Fibroblast of lung (primary cell): ENCODE measurements around the gene MAPT. TPM values are rescaled to one million over a fixed set of nuclear protein-coding genes. Genes with fewer than 3 reads are reported as not detected.
"Not testable (repeated sequence)": the region's sequence is repeated elsewhere in the genome, so short reads cannot be mapped to it uniquely, and the experiment has no call there.

ENCODE experiments used
- DNase-seq, 2 donors: peaks; one replicate each; pipeline versions ENCODE4 v3.0.0 to v3.0.0-alpha.2; 2010; ENCODE audit warnings: low read depth in 2 of 2
- H2AFZ ChIP-seq: 2 replicates; pipeline ENCODE4 v1.5.1; 2012; ENCODE audit warnings: low read length, control low read depth, inconsistent platforms
- H3K27ac ChIP-seq: 2 replicates; pipeline ENCODE4 v1.5.1; 2011; ENCODE audit warnings: low read length, control low read depth; ENCODE audit not compliant: insufficient read depth
- H3K27me3 ChIP-seq: 2 replicates; pipeline ENCODE4 v1.5.1; 2011; ENCODE audit warnings: mild to moderate bottlenecking, low read length; ENCODE audit not compliant: control insufficient read depth, insufficient read depth
- H3K36me3 ChIP-seq: 2 replicates; pipeline ENCODE4 v1.5.1; 2011; ENCODE audit warnings: low read length; ENCODE audit not compliant: control insufficient read depth, insufficient read depth
- H3K4me1 ChIP-seq: 2 replicates; pipeline ENCODE4 v1.5.1; 2011; ENCODE audit warnings: low read length; ENCODE audit not compliant: control insufficient read depth, insufficient read depth; ENCODE audit errors: extremely low read depth
- H3K4me2 ChIP-seq: 2 replicates; pipeline ENCODE4 v1.5.1; 2011; ENCODE audit warnings: low read length, control low read depth; ENCODE audit not compliant: insufficient read depth; ENCODE audit errors: extremely low read depth
- H3K4me3 ChIP-seq, 4 experiments: fragments of 200-600 bp in 1 of 4; sonication (generic) in 1 of 4; replicated peaks in 1 of 4; 2 replicates each; pipeline ENCODE4 v1.5.1; 2011 to 2016; ENCODE audit warnings: low read length in 4 of 4, low read depth in 3 of 4, mild to moderate bottlenecking in 3 of 4, control low read depth in 2 of 4, inconsistent platforms in 1 of 4, mixed read lengths in 1 of 4; ENCODE audit not compliant: insufficient read depth in 1 of 4; ENCODE audit errors: control extremely low read depth in 1 of 4
- H3K79me2 ChIP-seq: 2 replicates; pipeline ENCODE4 v1.5.1; 2012; ENCODE audit warnings: mild to moderate bottlenecking, low read length, inconsistent platforms; ENCODE audit not compliant: control insufficient read depth, insufficient read depth
- H3K9ac ChIP-seq: 2 replicates; pipeline ENCODE4 v1.5.1; 2011; ENCODE audit warnings: mild to moderate bottlenecking, low read length, control low read depth; ENCODE audit not compliant: insufficient read depth
- H3K9me3 ChIP-seq: 2 replicates; pipeline ENCODE4 v1.5.1; 2012; ENCODE audit warnings: low read depth, low read length; ENCODE audit not compliant: control insufficient read depth, insufficient read depth
- H4K20me1 ChIP-seq: 2 replicates; pipeline ENCODE4 v1.5.1; 2011; ENCODE audit warnings: low read length; ENCODE audit not compliant: control insufficient read depth, insufficient read depth; ENCODE audit errors: extremely low read depth
- EZH2 ChIP-seq: IDR thresholded peaks from 2 replicates; pipeline ENCODE4 v1.5.1; 2012; ENCODE audit warnings: low read length, control low read depth, mild to moderate bottlenecking; ENCODE audit errors: missing control alignments
- polyA plus RNA-seq, 2 donors: library from polyadenylated mRNA; depleted of rRNA in 1 of 2; stranded (reverse) in 1 of 2; unstranded in 1 of 2; fragments of >200 nt; gene quantifications; 2 replicates each; pipeline ENCODE4 v1.2.1, GENCODE V29; 2011 to 2012; ENCODE audit warnings: missing spikeins in 1 of 2
- total RNA-seq: library from RNA; depleted of rRNA; stranded (reverse); fragments of >200 nt; gene quantifications from 2 replicates; pipeline ENCODE4 v1.2.1, GENCODE V29; 2014
- TF ChIP-seq, protein P1 (sequence below), 2 donors: IDR thresholded peaks in 1 of 2; conservative IDR thresholded peaks in 1 of 2; 1 replicate in 1 of 2; 2 replicates in 1 of 2; pipeline ENCODE4 v1.5.1; 2011 to 2012; ENCODE audit warnings: low read length in 2 of 2, control low read depth in 1 of 2, inconsistent platforms in 1 of 2, low read depth in 1 of 2, mild to moderate bottlenecking in 1 of 2

MAPT gene
- total and polyA plus RNA-seq, 2 donors (not counting 1 experiment from before 2014, with no cell fraction given): 0.09 to 0.50 TPM

GRCh38 chr17:46013127-46013501 is 118.8 kb downstream of the MAPT start:
- H3K9me3 ChIP-seq: no peaks in the 10 kb centered on the region
- no peaks in the 10 kb centered on the region for H3K36me3 ChIP-seq
- no peak for TF ChIP-seq EZH2
- TF ChIP-seq, protein P1, sequence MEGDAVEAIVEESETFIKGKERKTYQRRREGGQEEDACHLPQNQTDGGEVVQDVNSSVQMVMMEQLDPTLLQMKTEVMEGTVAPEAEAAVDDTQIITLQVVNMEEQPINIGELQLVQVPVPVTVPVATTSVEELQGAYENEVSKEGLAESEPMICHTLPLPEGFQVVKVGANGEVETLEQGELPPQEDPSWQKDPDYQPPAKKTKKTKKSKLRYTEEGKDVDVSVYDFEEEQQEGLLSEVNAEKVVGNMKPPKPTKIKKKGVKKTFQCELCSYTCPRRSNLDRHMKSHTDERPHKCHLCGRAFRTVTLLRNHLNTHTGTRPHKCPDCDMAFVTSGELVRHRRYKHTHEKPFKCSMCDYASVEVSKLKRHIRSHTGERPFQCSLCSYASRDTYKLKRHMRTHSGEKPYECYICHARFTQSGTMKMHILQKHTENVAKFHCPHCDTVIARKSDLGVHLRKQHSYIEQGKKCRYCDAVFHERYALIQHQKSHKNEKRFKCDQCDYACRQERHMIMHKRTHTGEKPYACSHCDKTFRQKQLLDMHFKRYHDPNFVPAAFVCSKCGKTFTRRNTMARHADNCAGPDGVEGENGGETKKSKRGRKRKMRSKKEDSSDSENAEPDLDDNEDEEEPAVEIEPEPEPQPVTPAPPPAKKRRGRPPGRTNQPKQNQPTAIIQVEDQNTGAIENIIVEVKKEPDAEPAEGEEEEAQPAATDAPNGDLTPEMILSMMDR (conservative IDR thresholded peaks at IDR 0.05 in 1 of 2, IDR thresholded peaks at IDR 0.05 in 1 of 2; ENCODE audit: low read depth in 1 of 2, low read length in 2 of 2): no peak
- H3K27ac ChIP-seq: no peak overlapping the region
- no peaks in the 10 kb centered on the region for H3K27me3 ChIP-seq
- H3K4me2 ChIP-seq: no peak overlapping the region
- no peak overlapping the region for H2AFZ ChIP-seq
- no peak overlapping the region for H3K4me3 ChIP-seq
- H3K9ac ChIP-seq: no peak overlapping the region
- H3K4me1 ChIP-seq: peaks cover 10% of the 10 kb centered on the region
- DNase-seq: no peak
- H4K20me1 ChIP-seq: no peaks in the 10 kb centered on the region
- H3K79me2 ChIP-seq: no peaks in the 10 kb centered on the region

DNA sequence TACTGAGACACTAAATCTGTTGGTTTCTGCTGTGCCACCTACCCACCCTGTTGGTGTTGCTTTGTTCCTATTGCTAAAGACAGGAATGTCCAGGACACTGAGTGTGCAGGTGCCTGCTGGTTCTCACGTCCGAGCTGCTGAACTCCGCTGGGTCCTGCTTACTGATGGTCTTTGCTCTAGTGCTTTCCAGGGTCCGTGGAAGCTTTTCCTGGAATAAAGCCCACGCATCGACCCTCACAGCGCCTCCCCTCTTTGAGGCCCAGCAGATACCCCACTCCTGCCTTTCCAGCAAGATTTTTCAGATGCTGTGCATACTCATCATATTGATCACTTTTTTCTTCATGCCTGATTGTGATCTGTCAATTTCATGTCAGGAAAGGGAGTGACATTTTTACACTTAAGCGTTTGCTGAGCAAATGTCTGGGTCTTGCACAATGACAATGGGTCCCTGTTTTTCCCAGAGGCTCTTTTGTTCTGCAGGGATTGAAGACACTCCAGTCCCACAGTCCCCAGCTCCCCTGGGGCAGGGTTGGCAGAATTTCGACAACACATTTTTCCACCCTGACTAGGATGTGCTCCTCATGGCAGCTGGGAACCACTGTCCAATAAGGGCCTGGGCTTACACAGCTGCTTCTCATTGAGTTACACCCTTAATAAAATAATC is 119.3 kb downstream of the MAPT start:
- Histone ChIP-seq H3K9me3 (no peaks in the 10 kb centered on the region), H3K27ac (no peak overlapping the region), H2AFZ (no peak overlapping the region), H3K79me2 (no peaks in the 10 kb centered on the region), H3K36me3 (no peaks in the 10 kb centered on the region), H3K4me1 (peaks cover 10% of the 10 kb centered on the region), H3K4me2 (no peak overlapping the region), H4K20me1 (no peaks in the 10 kb centered on the region), H3K9ac (no peak overlapping the region), H3K4me3 (no peak overlapping the region), H3K27me3 (no peaks in the 10 kb centered on the region)
- TF ChIP-seq EZH2: no peak
- TF ChIP-seq, protein P1 (conservative IDR thresholded peaks at IDR 0.05 in 1 of 2, IDR thresholded peaks at IDR 0.05 in 1 of 2; ENCODE audit: low read depth in 1 of 2, low read length in 2 of 2): no peak
- DNase-seq: peak; percentile 15 to 59

DNA sequence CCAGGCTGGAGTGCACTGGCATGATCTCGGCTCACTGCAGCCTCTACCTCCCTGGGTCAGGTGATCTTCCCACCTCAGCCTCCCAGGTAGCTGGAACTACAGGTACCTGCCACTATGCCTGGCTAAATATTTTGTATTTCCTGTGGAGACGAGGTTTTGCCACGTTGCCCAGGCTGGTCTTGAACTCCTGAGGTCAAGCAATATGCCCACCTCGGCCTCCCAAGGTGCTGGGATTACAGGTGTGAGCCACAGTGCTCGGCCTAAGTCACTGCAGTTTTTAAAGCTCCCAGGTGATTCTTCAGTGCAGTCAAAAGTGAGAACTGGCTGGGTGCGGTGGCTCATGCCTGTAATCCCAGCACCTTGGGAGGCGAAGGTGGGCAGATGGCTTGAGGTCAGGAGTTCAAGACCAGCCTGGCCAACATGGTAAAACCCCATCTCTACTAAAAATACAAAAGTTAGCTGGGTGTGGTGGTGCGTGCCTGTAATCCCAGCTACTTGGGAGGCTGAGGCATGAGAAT is 125.1 kb downstream of the MAPT start:
- not testable (repeated sequence) for H3K4me3 ChIP-seq, H3K9ac ChIP-seq, DNase-seq

More for the DNA sequence above, 125.1 kb downstream of the MAPT start:
- not testable (repeated sequence) for H3K9me3 ChIP-seq, H3K79me2 ChIP-seq, H2AFZ ChIP-seq, H3K4me2 ChIP-seq, H4K20me1 ChIP-seq, H3K4me1 ChIP-seq, H3K27me3 ChIP-seq, H3K36me3 ChIP-seq, H3K27ac ChIP-seq
